A549 treated with Hydrocortisone at 1 μM for 4 hours (cell line): ENCODE measurements around the gene ENOPH1. TPM values are rescaled to one million over a fixed set of nuclear protein-coding genes. Genes with fewer than 3 reads are reported as not detected.

Experiments used
- total RNA-seq: library from RNA; stranded (reverse); fragments of 200-300 nt; extraction: Qiagen RNA extraction; gene quantifications from 5 replicates; pipeline ENCODE4 v1.2.3, GENCODE V29; 2022

The ENOPH1 gene
- total RNA-seq = 26.6 to 33.7 TPM (median 29.5 TPM) in 5 replicates

GRCh38 chr4:82430193-82430963 is at the start of gene ENOPH1, which contains the start of gene HNRNPDL:
ENOPH1 (plus strand) TSS chr4:82430590; CDS start chr4:82430830, 240 bp downstream.
HNRNPDL (minus strand) TSS chr4:82430462; CDS start chr4:82429690, 772 bp downstream.

Other genes with a start within 250 kb of the ENOPH1 start
- gene HNRNPD, start 56.6 kb upstream of the ENOPH1 start, total RNA-seq = 222 to 344 TPM (median 236 TPM) in 5 replicates
- 228 to 336 TPM (median 273 TPM) in 5 replicates for gene HNRNPDL, start 128 bp upstream of the ENOPH1 start, total RNA-seq
- gene TMEM150C, start 131.4 kb downstream of the ENOPH1 start, total RNA-seq = 0.59 to 1.2 TPM (median 0.95 TPM) in 5 replicates